DOHH2 (cell line): Measurements from ENCODE around the gene ASPM.

ENCODE experiments used
- EZH2phosphoT487 ChIP-seq: fragments of 200-600 bp; sonication (generic); IDR thresholded peaks from 2 replicates; pipeline ENCODE4 v1.6.1; 2017; ENCODE audit warnings: borderline replicate concordance, mild to moderate bottlenecking, antibody characterized with exemption, low read length, moderate library complexity, mixed read lengths
- TF ChIP-seq, protein P1 (sequence below): fragments of 200-600 bp; sonication (generic); IDR thresholded peaks from one replicate; pipeline ENCODE4 v1.5.1; 2014; ENCODE audit warnings: antibody characterized with exemption, mild to moderate bottlenecking, low read depth, low read length; ENCODE audit not compliant: poor library complexity, severe bottlenecking

GRCh38 chr1:197042676-197043341 is 103.7 kb downstream of the ASPM start:
- TF ChIP-seq, protein P1, sequence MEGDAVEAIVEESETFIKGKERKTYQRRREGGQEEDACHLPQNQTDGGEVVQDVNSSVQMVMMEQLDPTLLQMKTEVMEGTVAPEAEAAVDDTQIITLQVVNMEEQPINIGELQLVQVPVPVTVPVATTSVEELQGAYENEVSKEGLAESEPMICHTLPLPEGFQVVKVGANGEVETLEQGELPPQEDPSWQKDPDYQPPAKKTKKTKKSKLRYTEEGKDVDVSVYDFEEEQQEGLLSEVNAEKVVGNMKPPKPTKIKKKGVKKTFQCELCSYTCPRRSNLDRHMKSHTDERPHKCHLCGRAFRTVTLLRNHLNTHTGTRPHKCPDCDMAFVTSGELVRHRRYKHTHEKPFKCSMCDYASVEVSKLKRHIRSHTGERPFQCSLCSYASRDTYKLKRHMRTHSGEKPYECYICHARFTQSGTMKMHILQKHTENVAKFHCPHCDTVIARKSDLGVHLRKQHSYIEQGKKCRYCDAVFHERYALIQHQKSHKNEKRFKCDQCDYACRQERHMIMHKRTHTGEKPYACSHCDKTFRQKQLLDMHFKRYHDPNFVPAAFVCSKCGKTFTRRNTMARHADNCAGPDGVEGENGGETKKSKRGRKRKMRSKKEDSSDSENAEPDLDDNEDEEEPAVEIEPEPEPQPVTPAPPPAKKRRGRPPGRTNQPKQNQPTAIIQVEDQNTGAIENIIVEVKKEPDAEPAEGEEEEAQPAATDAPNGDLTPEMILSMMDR = no peak
- TF ChIP-seq EZH2phosphoT487 = no peak
